Esophagus squamous epithelium (tissue), 5 donors: ENCODE results near the gene ZNF583. TPM values are rescaled to one million over a fixed set of nuclear protein-coding genes. Genes with fewer than 3 reads are reported as not detected.
A peak's percentile ranks its signal among the peaks of the same experiment; 100 is the strongest.

Experiments used
- DNase-seq: peaks from one replicate; lab custom pipeline; 2025; lab: John Stamatoyannopoulos, UW
- H3K27ac ChIP-seq, 4 donors: fragments of 200-600 bp; sonication (generic); one replicate each; pipeline ENCODE4 v1.5.1; 2016 to 2019; ENCODE audit warnings: mild to moderate bottlenecking in 1 of 4
- H3K27me3 ChIP-seq, 4 donors: fragments of 200-600 bp; sonication (generic); 1 replicate in 3 of 4; 2 replicates in 1 of 4; pipeline versions ENCODE4 v1.5.1 to v1.6.0; 2017 to 2021; ENCODE audit warnings: antibody characterized with exemption in 1 of 4
- H3K36me3 ChIP-seq, 3 donors: fragments of 200-600 bp; sonication (generic); one replicate each; pipeline ENCODE4 v1.5.1; 2016 to 2019
- H3K4me1 ChIP-seq, 3 donors: fragments of 200-600 bp; sonication (generic); one replicate each; pipeline ENCODE4 v1.5.1; 2017 to 2019
- H3K4me3 ChIP-seq, 4 donors: fragments of 200-600 bp; sonication (generic); 1 replicate in 3 of 4; 2 replicates in 1 of 4; pipeline ENCODE4 v1.5.1; 2016 to 2019; ENCODE audit warnings: mild to moderate bottlenecking in 2 of 4, moderate library complexity in 1 of 4
- H3K9me3 ChIP-seq, 3 donors: fragments of 200-600 bp; sonication (generic); one replicate each; pipeline ENCODE4 v1.5.1; 2016 to 2019
- CTCF ChIP-seq, 6 experiments: fragments of 450-650 bp in 4 of 6; fragments of 200-600 bp in 2 of 6; sonication (generic) in 2 of 6; IDR thresholded peaks; one replicate each; pipeline ENCODE4 v1.5.1; 2016 to 2019; ENCODE audit warnings: antibody characterized with exemption in 6 of 6, mild to moderate bottlenecking in 4 of 6, moderate library complexity in 4 of 6
- POLR2A ChIP-seq, 4 donors: fragments of 450-650 bp; IDR thresholded peaks; one replicate each; pipeline ENCODE4 v1.6.1; 2017; ENCODE audit warnings: antibody characterized with exemption in 4 of 4, mild to moderate bottlenecking in 4 of 4, moderate library complexity in 3 of 4
- WGBS, 2 donors: methylation state at CpG; one replicate each; pipeline ENCODE4 v1.1.5; 2018; 5-methylcytosine and 5-hydroxymethylcytosine counted together
- intact Hi-C: fragments of 100-400 bp; cut with DNase I; formaldehyde crosslinking; loops from one replicate; pipeline ENCODE4 v1.15.0; 2022
- total RNA-seq, 4 donors: library from RNA; depleted of rRNA; stranded (reverse); fragments of >200 nt; gene quantifications; one replicate each; pipeline ENCODE4 v1.1.0, GENCODE V29; 2016
- donor health status: DM: yes; HTN: yes; CAD: no.

The ZNF583 gene
- total RNA-seq, 4 donors from 2014 or later: 0.88 to 6.1 (median 2.8) TPM

- Histone ChIP-seq H3K36me3 (peaks cover 0 to 29% (median 0%) of the 10 kb centered on the region in 3 donors), H3K27me3 (no peaks in the 10 kb centered on the region), H3K4me3 (peak overlapping the region; percentile 62 to 88 (median 75)), H3K4me1 (peaks cover 0 to 22% (median 10%) of the 10 kb centered on the region in 3 donors), H3K27ac (peak overlapping the region; percentile 92 to 98 (median 94)), H3K9me3 (peaks cover 0 to 69% (median 13%) of the 10 kb centered on the region in 3 donors)
- TF ChIP-seq POLR2A (IDR thresholded peaks at IDR 0.05): no peak
- no peak for TF ChIP-seq CTCF (IDR thresholded peaks at IDR 0.05)
- intact Hi-C loops: no loop called here
- 18 to 27% methylated on average over 9 of the region's 9 CpGs for WGBS, 2 donors
- DNase-seq: no peak
Measured at GRCh38 chr19:56403261-56403660, 871 bp upstream of the ZNF583 start.

- peaks cover 0 to 69% (median 24%) of the 10 kb centered on the region in 3 donors for H3K9me3 ChIP-seq
- H3K4me1 ChIP-seq: peaks cover 0 to 22% (median 10%) of the 10 kb centered on the region in 3 donors
- intact Hi-C loops: no loop called here
- H3K36me3 ChIP-seq: peaks cover 0 to 31% (median 10%) of the 10 kb centered on the region in 3 donors
- H3K27ac ChIP-seq: peak overlapping the region in 3 of 4 donors; percentile 92 to 98 (median 95)
- peak overlapping the region; percentile 62 to 88 (median 75) for H3K4me3 ChIP-seq
- H3K27me3 ChIP-seq: no peaks in the 10 kb centered on the region
- TF ChIP-seq CTCF (IDR thresholded peaks at IDR 0.05) (no peak), POLR2A (IDR thresholded peaks at IDR 0.05) (no peak)
- 65 to 67% methylated on average over 9 of the region's 9 CpGs for WGBS, 2 donors
- DNase-seq: no peak
Measured at GRCh38 chr19:56404705-56405056, 549 bp downstream of the ZNF583 start.

- Histone ChIP-seq H3K9me3 (peaks cover 0 to 69% (median 24%) of the 10 kb centered on the region in 3 donors), H3K27me3 (no peaks in the 10 kb centered on the region), H3K4me1 (peaks cover 0 to 22% (median 10%) of the 10 kb centered on the region in 3 donors), H3K36me3 (peaks cover 0 to 35% (median 14%) of the 10 kb centered on the region in 3 donors), H3K27ac (no peak overlapping the region), H3K4me3 (peak overlapping the region in 2 of 4 donors; percentile 62 to 88)
- intact Hi-C loops: no loop called here
- no peak for DNase-seq
- 85 to 93% methylated on average over 4 of the region's 4 CpGs for WGBS, 2 donors
- TF ChIP-seq CTCF (IDR thresholded peaks at IDR 0.05) (no peak), POLR2A (IDR thresholded peaks at IDR 0.05) (no peak)
Measured at GRCh38 chr19:56405062-56405461, 930 bp downstream of the ZNF583 start.

GRCh38 chr19:56423276-56423984 lies 19.3 kb downstream of the ZNF583 start:
- Histone ChIP-seq H3K9me3 (peaks cover 18 to 100% (median 99%) of the 10 kb centered on the region in 3 donors), H3K36me3 (peaks cover 0 to 50% (median 0%) of the 10 kb centered on the region in 3 donors), H3K4me3 (no peak overlapping the region), H3K27ac (no peak overlapping the region), H3K4me1 (no peaks in the 10 kb centered on the region), H3K27me3 (no peaks in the 10 kb centered on the region)
- intact Hi-C loops: no loop called here
- no peak for DNase-seq
- 87 to 92% methylated on average over 5 of the region's 5 CpGs for WGBS, 2 donors
- no peak for TF ChIP-seq POLR2A (IDR thresholded peaks at IDR 0.05)
- TF ChIP-seq CTCF (IDR thresholded peaks at IDR 0.05): no peak

GRCh38 chr19:56423985-56424353 lies 19.8 kb downstream of the ZNF583 start:
- intact Hi-C loops: no loop called here
- Histone ChIP-seq H3K27ac (no peak overlapping the region), H3K27me3 (no peaks in the 10 kb centered on the region), H3K9me3 (peaks cover 16 to 100% (median 99%) of the 10 kb centered on the region in 3 donors), H3K36me3 (peaks cover 0 to 44% (median 0%) of the 10 kb centered on the region in 3 donors), H3K4me3 (no peak overlapping the region), H3K4me1 (no peaks in the 10 kb centered on the region)
- DNase-seq: no peak
- WGBS, 2 donors: 88 to 100% methylated on average over 1 of the region's 1 CpG
- no peak for TF ChIP-seq CTCF (IDR thresholded peaks at IDR 0.05)
- TF ChIP-seq POLR2A (IDR thresholded peaks at IDR 0.05): no peak
